GM12801 (cell line): ENCODE results near the gene NMT1.

Source experiments
- CTCF ChIP-seq: IDR thresholded peaks from one replicate; pipeline ENCODE4 v1.5.1; 2011; ENCODE audit warnings: control low read depth; ENCODE audit not compliant: insufficient read length; ENCODE audit errors: extremely low read depth

The NMT1 gene

GRCh38 chr17:45096141-45096540 is 35.0 kb downstream of the NMT1 start:
- no peak for TF ChIP-seq CTCF

- no peak for TF ChIP-seq CTCF
These were observed 35.8 kb downstream of the NMT1 start for GRCh38 chr17:45096926-45097325.

GRCh38 chr17:45098081-45098868 is 37.2 kb downstream of the NMT1 start:
- TF ChIP-seq CTCF = no peak

- no peak for TF ChIP-seq CTCF
These were observed 37.9 kb downstream of the NMT1 start for GRCh38 chr17:45098869-45099616.

- TF ChIP-seq CTCF = no peak
These were observed 40.4 kb downstream of the NMT1 start for GRCh38 chr17:45101546-45101882.

GRCh38 chr17:45101883-45102811 is 41.0 kb downstream of the NMT1 start:
- no peak for TF ChIP-seq CTCF

GRCh38 chr17:45102856-45103255 is 41.7 kb downstream of the NMT1 start:
- no peak for TF ChIP-seq CTCF
